GM12872 (cell line): ENCODE data around the gene GNG12.

Experiments
- TF ChIP-seq, protein P1 (sequence below): IDR thresholded peaks from 3 replicates; pipeline ENCODE4 v1.5.1; 2011; ENCODE audit warnings: low read depth, mild to moderate bottlenecking, low read length, moderate library complexity; ENCODE audit not compliant: insufficient read depth

GNG12 gene

GRCh38 chr1:67791261-67791660 lies 42.0 kb downstream of the GNG12 start:
- TF ChIP-seq, protein P1, sequence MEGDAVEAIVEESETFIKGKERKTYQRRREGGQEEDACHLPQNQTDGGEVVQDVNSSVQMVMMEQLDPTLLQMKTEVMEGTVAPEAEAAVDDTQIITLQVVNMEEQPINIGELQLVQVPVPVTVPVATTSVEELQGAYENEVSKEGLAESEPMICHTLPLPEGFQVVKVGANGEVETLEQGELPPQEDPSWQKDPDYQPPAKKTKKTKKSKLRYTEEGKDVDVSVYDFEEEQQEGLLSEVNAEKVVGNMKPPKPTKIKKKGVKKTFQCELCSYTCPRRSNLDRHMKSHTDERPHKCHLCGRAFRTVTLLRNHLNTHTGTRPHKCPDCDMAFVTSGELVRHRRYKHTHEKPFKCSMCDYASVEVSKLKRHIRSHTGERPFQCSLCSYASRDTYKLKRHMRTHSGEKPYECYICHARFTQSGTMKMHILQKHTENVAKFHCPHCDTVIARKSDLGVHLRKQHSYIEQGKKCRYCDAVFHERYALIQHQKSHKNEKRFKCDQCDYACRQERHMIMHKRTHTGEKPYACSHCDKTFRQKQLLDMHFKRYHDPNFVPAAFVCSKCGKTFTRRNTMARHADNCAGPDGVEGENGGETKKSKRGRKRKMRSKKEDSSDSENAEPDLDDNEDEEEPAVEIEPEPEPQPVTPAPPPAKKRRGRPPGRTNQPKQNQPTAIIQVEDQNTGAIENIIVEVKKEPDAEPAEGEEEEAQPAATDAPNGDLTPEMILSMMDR, result no peak

DNA sequence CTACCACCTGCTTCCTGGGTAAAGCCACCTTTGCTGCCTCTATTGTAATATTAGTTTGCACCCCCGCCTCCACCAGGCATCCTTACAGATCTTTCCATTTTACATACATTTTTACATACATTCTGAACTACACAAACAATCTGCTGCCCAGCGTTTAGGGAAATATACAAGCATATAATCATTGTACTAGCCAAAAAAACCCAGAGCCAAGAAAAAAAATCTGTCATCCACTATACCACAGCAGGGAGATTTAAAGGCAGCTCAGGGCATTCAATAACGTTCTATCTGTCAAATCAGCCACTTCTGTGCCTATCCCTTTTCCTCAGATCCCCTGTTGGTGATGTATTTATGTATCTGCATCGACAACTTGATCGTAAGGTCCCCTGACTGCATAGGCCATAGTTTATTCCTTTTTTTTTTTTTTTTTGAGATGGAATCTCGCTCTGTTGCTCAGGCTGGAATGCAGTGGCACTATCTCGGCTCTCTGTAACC lies 43.0 kb downstream of the GNG12 start:
- TF ChIP-seq, protein P1, result no peak

DNA sequence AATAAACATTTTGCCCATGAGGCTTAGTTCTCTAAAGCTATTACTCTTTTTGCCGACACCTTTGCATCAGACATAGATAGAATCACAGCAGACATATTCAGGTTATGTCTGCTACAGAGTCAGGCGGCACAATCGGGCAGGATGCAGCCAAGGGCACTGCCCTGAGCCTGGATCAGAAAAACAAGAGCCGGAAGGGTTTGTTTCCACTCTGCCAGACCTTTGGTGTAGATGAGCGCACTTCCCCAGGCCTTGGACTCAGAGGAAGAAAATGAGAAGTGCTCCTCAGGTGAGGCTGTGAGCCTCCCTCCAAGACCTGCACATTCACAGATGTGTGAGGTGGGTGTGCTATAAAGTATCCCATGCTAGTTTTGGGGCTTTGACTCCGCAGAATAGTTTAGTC lies 43.7 kb downstream of the GNG12 start:
- TF ChIP-seq, protein P1, result no peak

DNA sequence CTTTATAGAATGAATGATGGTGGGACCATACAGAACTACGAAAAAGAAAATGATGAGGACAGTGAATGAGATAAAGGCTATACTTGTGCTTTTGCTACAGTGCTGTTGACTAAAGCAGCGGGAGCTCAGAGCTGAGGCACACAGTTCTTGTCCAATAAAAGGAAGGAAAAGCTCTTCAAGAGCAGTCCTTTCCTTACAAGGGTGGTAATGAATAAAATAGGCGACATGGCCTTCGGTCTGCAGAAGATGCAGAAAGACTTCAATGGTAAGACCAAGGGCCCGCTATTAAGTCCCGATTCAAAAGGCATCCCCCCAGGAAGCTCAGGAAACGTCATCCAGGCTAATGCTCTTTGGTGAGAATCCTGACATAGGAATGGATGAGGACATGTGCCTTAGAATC lies 44.4 kb downstream of the GNG12 start:
- TF ChIP-seq, protein P1, result no peak

DNA sequence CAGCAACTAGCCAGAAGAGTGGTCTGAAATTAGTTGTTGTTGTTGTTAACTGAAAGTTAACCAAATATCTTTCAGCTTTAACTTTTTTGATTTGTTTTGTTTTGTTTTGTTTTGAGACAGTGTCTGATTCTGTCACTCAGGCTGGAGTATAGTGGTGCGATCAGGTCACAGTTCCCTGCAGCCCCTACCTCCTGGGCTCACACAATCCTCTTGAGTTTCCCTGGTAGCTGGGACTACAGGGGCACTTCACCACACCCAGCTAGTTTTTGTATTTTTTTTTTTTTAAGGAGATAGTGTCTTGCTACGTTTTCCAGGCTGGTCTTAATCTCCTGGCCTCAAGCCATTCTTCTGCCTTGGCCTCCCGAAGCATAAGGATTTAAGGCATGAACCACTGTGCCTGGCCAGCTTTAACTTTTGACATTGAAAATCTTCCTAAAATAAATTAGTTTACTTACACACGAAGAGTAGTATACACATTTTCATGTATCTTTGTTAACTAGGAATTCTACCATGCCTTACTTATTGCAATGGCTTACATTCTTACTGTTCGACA lies 45.0 kb downstream of the GNG12 start:
- TF ChIP-seq, protein P1, result no peak

DNA sequence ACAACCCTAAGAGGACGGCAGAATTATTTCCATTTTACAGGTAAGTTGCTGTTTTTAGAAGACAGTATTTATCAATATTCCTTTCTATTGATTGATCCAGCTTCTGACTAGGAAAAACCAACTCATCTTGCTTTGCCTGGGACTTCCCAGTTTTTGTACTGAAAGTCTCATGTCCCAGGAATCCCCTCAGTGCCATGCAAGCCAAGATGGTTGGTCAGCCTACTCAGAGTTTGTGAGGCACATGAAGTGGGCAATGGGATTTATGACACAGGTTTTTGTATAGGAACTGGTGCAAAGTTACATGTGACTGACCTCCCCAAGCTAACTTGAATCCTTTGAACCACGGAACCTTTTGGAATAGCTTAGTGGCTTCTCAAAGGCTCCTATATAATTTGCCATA lies 45.5 kb downstream of the GNG12 start:
- TF ChIP-seq, protein P1, result no peak

- TF ChIP-seq, protein P1, result no peak
Observed at GRCh38 chr1:67785847-67786753, 47.2 kb downstream of the GNG12 start.
